ENCODE measurements around the gene INTS2.

GRCh38 chr17:61897548-61898180, 30.1 kb downstream of the INTS2 start:
- TF ChIP-seq, protein P1, sequence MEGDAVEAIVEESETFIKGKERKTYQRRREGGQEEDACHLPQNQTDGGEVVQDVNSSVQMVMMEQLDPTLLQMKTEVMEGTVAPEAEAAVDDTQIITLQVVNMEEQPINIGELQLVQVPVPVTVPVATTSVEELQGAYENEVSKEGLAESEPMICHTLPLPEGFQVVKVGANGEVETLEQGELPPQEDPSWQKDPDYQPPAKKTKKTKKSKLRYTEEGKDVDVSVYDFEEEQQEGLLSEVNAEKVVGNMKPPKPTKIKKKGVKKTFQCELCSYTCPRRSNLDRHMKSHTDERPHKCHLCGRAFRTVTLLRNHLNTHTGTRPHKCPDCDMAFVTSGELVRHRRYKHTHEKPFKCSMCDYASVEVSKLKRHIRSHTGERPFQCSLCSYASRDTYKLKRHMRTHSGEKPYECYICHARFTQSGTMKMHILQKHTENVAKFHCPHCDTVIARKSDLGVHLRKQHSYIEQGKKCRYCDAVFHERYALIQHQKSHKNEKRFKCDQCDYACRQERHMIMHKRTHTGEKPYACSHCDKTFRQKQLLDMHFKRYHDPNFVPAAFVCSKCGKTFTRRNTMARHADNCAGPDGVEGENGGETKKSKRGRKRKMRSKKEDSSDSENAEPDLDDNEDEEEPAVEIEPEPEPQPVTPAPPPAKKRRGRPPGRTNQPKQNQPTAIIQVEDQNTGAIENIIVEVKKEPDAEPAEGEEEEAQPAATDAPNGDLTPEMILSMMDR (IDR thresholded peaks at IDR 0.05 in 4 of 5, conservative IDR thresholded peaks at IDR 0.05 in 1 of 5), result no peak
- no peak for TF ChIP-seq POLR2A (IDR thresholded peaks at IDR 0.05)

Data from gastrocnemius medialis (tissue), 4 donors.